SH-SY5Y (cell line): ENCODE data around the gene CYGB.

Experiments
- GATA2 ChIP-seq: IDR thresholded peaks from 2 replicates; pipeline ENCODE4 v1.6.1; 2011; ENCODE audit warnings: mild to moderate bottlenecking, low read depth, low read length
- GATA3 ChIP-seq: IDR thresholded peaks from 2 replicates; pipeline ENCODE4 v1.6.1; 2011; ENCODE audit warnings: low read depth, mild to moderate bottlenecking, low read length, moderate library complexity

The CYGB gene

DNA sequence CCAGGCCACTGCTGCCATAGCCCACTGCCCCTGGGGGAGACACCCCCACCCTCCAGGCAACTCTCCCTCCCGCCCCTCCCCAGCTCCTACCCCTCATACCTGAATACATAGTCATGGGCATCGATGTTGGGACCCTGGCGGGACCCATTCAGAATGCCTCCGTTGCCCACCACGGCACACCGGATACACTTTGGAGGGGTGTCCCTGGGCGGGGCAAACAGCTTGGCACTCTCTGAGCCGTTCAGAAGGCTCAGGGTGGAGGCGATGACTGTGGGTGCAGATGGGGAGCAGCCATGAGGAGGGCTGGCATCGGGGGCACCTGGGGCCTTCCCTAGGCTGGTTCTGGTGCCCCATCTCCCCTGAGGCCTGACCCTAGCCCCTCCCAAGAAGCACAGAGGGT is 35.6 kb upstream of the CYGB start:
- TF ChIP-seq GATA3 (no peak), GATA2 (no peak)

DNA sequence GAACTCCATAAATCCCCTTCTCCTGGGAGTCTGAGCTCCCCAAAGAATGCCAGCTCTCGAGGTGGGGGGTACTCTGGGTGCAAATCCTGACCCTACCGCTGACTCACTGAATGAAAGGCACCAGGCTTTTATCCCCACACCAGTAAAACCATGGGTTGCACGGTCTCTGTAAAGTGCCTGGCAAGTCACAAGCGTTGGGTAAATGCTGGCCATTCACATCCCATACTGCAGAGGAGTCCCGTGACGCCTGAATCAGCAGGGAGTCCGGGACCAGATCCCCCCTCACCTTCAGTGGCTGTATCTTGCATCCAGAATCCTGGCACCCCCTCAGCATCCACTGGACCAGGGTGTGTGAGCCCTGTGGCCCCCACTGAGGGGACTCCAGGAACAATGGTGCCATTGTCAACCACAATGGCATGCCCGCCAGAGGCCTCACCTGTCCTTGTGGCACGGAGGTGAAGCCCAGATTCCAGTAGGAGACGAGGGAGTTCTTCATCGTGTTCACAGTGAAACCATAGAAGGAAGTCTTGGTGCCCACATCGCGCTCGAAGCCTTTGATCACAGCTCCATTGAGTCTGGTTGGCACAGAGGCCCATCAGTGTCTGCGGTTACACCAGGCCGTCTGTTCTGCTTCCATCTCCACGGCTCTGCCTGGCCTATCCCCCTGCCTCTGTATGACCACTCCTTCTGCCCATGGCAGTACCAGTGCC is 34.8 kb upstream of the CYGB start:
- TF ChIP-seq GATA2 = no peak
- TF ChIP-seq GATA3 = no peak

DNA sequence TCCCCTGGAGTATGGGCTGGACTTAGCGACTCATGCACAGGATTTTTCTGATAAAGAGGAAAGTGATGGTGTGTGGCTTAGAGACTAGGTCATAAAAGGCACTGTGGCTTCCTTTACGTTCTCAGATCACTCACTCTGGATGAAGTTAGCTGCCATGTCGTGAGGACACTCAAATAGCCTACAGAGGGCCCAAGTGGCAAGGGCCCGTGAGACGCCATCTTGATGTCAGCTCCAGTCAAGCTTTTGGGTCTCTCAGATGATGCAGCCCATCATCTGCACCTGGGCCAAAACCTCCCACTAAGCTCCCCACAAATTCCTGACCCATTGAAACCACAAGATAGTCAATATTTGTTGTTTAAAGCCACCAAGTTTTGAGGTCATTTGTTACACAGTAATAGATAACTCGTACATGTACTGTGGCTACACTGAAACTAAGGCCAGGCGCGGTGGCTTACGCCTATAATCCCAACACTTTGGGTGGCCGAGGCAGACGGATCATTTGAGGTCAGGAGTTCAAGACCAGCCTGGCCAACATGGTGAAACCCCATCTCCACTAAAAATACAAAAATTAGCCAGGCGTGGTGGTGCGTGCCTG is 33.5 kb upstream of the CYGB start:
- TF ChIP-seq GATA3 (no peak), GATA2 (no peak)

DNA sequence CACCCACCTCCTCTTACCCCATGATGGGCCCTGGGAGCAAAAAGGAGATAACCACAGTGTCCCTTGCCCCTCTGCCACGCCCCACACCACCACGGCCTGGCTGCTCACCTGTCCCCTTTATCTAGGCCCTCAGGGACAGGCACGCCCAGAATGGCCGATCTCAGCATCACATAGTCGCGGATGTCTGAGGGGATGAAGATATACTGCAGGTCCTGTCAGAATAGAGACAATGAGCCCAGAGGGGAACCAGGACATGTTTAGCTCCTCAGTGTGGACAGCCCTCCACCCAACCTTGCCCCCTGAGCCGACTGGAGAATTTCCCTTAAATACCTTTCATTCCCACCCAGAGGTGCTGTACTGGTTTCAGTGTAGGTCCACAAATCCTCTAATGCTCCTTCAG is 32.9 kb upstream of the CYGB start:
- no peak for TF ChIP-seq GATA2
- no peak for TF ChIP-seq GATA3

DNA sequence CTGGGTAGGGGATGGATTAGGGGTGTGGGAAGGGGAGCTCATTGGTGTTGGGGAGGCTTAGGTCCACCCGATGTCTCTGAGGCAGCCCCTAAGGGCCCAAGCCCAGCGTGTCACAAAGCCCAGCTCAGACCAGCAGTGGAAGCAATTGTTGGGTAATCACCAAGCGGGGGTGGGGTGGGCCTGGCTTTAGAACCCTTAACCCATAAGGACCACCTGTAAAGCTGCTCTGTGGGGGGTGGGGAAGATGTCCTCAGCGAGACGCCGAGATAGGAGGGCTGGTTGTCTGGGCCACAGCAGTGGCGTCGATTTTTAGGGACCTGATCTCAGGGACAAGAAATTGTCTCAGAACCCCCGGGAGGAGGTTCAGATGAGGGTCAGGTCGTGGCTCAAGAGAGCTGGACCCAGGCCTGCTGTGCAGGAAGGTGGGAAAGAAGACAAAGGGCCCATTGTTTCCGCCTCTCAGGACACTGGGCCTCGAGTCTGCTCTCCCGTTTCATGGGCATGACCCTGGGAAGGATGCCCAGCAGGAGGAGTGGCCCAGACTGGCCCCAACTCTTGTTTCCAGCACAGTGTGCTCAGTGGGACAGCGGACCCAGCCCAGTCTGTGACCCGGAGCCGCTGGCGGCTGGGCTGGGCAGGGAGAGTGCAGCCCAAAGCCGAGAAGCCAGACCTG is 32.2 kb upstream of the CYGB start:
- TF ChIP-seq GATA2 = no peak
- no peak for TF ChIP-seq GATA3

DNA sequence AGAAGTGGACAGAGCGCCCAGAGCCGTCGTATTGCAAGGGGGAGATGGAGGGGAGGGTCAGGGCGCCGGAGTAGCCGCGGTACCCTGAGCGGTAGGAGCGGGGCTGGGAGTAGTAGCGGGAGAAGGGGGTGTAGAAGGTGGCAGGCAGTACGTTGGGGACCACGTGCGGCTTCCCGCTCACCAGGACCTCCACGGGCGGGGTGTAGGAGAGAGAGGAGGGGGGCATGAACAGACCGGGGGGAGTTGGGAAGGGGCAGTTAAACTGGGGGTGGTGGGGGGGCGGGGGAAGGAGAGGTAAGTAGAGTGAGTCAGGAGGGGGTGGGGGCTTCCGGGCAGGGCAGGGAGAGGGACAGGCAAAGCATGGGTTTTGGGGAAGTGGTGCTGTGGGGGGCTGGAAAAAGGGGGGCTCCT is 31.3 kb upstream of the CYGB start:
- no peak for TF ChIP-seq GATA3
- TF ChIP-seq GATA2 = no peak

DNA sequence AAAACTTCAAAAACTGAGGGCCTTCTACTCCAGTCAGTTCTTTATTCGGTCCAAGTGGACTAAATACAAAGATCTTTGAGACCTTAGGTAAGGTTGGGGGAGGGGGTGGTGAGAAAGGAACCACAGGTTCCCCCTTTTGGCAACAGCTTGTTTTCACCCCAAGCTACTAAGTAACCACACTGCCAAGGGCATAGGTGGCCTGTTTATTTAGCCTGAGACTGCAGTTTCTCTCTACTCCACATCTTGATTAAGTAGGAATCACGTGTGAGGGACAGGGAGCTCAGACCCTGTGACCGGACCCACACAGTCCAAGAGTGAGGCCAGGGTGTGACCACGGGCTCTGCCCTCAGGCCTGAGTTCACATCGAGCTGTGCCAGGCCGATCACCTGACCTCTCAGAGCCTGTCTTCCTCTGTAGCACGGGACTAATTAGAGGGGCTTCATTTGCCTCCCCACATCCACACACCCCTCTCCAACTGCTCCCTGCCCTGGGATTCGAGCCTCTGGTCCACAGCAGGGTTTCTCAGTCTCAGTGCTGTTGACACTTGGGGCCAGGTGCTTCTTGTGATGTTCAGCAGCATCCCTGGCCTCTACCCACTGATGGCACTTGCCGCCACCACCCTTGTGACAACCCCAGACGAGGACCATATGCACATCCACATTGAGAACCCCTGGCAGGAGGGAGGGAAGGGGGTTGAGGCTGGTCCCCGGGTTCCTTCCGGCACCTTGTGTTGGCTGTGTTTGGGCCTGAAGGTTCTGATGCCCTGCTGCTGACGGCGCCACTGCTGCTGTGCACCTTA is 30.3 kb upstream of the CYGB start:
- no peak for TF ChIP-seq GATA3

DNA sequence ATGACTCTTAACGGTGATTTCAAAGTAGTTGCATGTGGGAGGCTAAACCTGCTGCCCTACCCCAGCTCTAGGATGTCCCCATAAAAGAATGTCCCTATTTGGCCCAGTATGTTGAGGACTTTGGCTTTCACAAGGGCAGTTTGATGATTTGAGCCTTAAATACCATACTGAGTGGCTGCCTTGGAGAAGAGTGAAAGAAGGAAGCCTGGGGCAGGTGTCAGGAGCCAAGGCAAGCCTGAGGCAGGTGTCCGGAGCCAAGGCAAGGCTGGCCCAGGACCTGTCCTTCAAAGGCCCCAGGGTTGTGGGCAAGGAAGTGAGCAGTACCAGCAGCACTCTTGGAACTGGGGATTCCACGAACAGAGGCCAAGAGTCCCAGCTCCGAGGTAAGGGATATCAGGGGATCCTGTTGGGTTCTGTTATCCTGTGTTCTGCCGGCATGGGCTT is 29.5 kb upstream of the CYGB start:
- TF ChIP-seq GATA2 (no peak), GATA3 (no peak)

DNA sequence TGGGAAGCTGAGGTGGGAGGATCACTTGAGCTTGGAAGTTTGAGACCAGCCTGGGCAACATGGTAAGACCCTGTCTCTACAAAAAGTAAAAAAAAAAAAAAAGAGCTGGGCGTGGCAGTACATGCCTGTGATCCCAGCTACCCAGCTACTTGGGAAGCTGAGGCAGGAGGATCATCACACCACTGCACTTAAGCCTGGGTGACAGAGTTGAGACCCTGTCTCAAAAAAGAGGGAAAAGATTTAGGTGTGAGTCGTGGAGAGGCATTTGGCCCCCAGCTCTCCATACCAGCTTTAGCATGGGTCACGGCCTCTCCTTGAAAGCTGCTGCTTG is 29.1 kb upstream of the CYGB start:
- TF ChIP-seq GATA2 (no peak), GATA3 (no peak)

DNA sequence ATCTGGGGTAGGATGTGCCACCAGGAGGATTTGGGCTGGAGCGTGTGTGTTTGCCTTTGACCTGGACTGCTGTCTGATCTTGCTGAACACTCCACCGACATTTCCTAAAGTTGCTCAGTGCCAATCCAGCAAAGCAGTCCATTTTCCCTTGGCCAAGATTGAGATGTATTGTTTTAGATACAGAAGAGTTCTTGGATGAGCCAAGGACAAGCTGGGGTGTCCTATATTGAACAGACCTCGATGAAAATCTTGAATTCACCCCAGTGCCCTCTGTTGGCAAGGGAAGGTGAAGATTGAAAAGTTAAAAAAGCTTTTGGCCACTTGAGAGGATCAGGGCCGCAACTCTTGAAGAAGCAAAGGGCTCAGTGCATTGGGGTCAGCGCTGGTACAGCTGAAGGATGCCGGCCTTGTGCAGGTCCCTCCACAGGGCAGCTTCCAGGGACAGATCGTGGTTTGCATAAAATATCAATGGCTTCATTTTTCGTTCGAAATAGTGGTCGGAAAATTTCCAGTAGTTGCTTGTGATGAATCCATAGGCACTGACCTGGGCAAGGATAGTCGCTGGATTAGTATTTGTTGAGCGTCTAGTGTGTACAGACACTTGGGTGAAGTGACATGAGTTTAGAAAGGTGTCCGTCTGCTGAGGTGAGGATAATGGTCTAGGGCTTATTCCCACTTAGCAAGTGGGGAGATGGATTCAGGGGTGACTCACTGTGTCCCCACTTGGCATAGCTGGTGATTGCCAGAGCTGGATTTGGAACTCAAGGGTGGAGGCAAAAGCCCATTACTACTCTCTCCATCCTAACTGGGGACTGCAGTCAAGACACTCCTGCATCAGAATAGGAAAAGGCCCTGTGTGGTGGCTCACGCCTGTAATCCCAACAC is 28.5 kb upstream of the CYGB start:
- TF ChIP-seq GATA3 = no peak
- no peak for TF ChIP-seq GATA2

DNA sequence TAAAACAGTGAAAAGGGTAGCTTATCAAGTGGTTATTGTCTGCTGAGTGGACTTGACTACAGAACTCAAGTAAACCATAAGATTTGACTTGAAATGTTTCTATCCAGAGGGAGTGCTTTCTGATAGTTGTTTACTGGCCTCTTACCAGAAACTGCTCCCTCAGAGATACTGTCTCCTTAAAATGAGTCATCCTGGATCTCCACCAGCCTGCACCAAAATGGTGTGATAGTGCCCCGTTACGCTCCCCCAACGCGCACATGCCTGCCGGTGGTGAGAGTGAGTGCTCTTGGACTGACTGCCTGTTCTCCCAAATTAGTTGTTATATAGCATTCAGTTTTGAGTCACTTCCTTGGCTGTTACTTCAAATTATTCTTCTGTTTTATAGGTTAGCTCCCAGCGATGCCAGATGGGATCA is 25.2 kb upstream of the CYGB start:
- no peak for TF ChIP-seq GATA2
- TF ChIP-seq GATA3 = no peak

DNA sequence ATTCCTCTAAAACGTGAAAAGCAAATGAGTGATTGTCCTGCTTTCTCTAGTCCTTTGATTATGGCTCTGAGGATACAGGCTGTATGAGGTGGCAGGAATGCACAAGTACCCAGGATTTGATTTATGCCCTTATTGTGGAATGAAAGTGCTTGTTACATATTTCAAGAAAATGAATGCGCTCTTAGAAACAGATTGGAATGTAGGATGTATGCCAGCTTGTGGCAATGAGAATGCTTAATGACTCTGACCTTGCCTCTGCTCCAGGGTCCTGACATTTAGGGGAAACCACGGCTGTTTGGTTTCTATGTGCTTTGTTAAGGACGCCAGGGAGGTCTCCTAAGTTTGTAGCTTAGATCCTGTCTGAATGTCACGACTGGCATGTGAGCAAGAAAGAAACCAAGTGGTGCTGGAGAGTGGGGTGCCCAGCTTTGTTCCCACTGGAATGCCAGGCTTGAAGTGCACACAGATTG is 24.3 kb upstream of the CYGB start:
- TF ChIP-seq GATA3 = no peak
- TF ChIP-seq GATA2 = no peak

DNA sequence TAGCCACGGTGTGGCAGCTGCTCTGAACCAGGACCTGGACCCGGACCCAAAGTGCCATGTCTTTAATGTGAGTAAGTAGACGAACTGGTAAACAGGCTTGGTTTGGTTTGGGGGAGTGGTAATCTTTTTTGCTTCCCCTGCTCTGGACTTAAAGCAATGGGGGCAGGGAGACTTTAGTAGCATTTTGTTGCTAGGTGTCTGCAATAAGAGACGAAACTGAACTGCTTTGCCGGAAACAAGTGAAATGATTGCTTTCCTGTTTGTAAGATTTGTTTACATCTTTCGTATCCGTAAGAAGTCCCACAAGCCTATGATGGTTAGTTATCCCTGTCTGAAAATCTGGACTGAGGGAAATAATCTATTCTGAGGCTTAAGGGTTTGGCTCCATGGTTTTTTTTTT is 23.8 kb upstream of the CYGB start:
- no peak for TF ChIP-seq GATA3
- TF ChIP-seq GATA2 = no peak
